GM11168 (cell line): Measurements from ENCODE around the gene FARP2.
"Not testable (repeated sequence)": the region's sequence is repeated elsewhere in the genome, so short reads cannot be mapped to it uniquely, and the experiment has no call there.

Experiments used
- in situ Hi-C: fragments of 300-500 bp; cut with MboI; formaldehyde crosslinking; loops from one replicate; pipeline ENCODE4 v1.12.0; 2022; ENCODE audit warnings: low sequenced_read_pairs; ENCODE audit not compliant: unreplicated experiment

FARP2 gene

GRCh38 chr2:241450092-241450491 is 94.0 kb downstream of the FARP2 start:
- in situ Hi-C loops, result not testable (repeated sequence)

GRCh38 chr2:241451840-241452506 is 95.9 kb downstream of the FARP2 start:
- in situ Hi-C loops, result no loop called here

- in situ Hi-C loops, result not testable (repeated sequence)
Measured at GRCh38 chr2:241453919-241454318, 97.8 kb downstream of the FARP2 start.

GRCh38 chr2:241454837-241455485 is 98.9 kb downstream of the FARP2 start:
- in situ Hi-C loops, result no loop called here

- in situ Hi-C loops, result no loop called here
Measured at GRCh38 chr2:241456546-241456945, 100.5 kb downstream of the FARP2 start.

GRCh38 chr2:241458687-241459086 is 102.6 kb downstream of the FARP2 start:
- in situ Hi-C loops, result no loop called here

GRCh38 chr2:241459520-241459919 is 103.4 kb downstream of the FARP2 start:
- in situ Hi-C loops, result no loop called here

- in situ Hi-C loops, result no loop called here
Measured at GRCh38 chr2:241460631-241461030, 104.5 kb downstream of the FARP2 start.

- in situ Hi-C loops, result no loop called here
Measured at GRCh38 chr2:241461693-241462677, 105.9 kb downstream of the FARP2 start.

GRCh38 chr2:241463276-241464135 is 107.4 kb downstream of the FARP2 start:
- in situ Hi-C loops, result no loop called here

- in situ Hi-C loops, result no loop called here
Measured at GRCh38 chr2:241465543-241465942, 109.5 kb downstream of the FARP2 start.

GRCh38 chr2:241466230-241466629 is 110.1 kb downstream of the FARP2 start:
- in situ Hi-C loops, result no loop called here

- in situ Hi-C loops, result no loop called here
Measured at GRCh38 chr2:241467777-241468475, 111.8 kb downstream of the FARP2 start.

- in situ Hi-C loops, result no loop called here
Measured at GRCh38 chr2:241468476-241468781, 112.3 kb downstream of the FARP2 start.

GRCh38 chr2:241469746-241470145 is 113.7 kb downstream of the FARP2 start:
- in situ Hi-C loops, result no loop called here

GRCh38 chr2:241473399-241473798 is 117.3 kb downstream of the FARP2 start:
- in situ Hi-C loops, result no loop called here

- in situ Hi-C loops, result no loop called here
Measured at GRCh38 chr2:241475267-241475666, 119.2 kb downstream of the FARP2 start.

GRCh38 chr2:241478166-241478565 is 122.1 kb downstream of the FARP2 start:
- in situ Hi-C loops, result no loop called here

- in situ Hi-C loops, result no loop called here
Measured at GRCh38 chr2:241479026-241479898, 123.2 kb downstream of the FARP2 start.
